Right cardiac atrium (tissue), 5 donors: ENCODE data around the gene TMEM273. TPM values are rescaled to one million over a fixed set of nuclear protein-coding genes. Genes with fewer than 3 reads are reported as not detected.

Experiments
- ATAC-seq, 2 donors: fragments of 200-7000 bp; cut with Tn5 transposase; one replicate each; pipeline versions ENCODE4 v1.8.0 to v1.9.1; 2020; ENCODE audit warnings: moderate library complexity in 2 of 2, mild to moderate bottlenecking in 1 of 2
- DNase-seq, 3 donors: peaks; one replicate each; pipeline ENCODE4 v3.0.0-alpha.2; 2020
- H3K27ac ChIP-seq: one replicate; pipeline ENCODE4 v1.5.1; 2013; ENCODE audit warnings: mild to moderate bottlenecking, low read length, control low read depth, moderate library complexity
- H3K27me3 ChIP-seq: one replicate; pipeline ENCODE4 v1.6.1; 2013; ENCODE audit not compliant: control insufficient read depth, insufficient read depth
- H3K4me1 ChIP-seq: one replicate; pipeline ENCODE4 v1.6.1; 2013; ENCODE audit warnings: low read length; ENCODE audit not compliant: control insufficient read depth, insufficient read depth
- H3K4me3 ChIP-seq: one replicate; pipeline ENCODE4 v1.5.1; 2013; ENCODE audit warnings: low read length, control low read depth
- H3K9me3 ChIP-seq: one replicate; pipeline ENCODE4 v1.6.1; 2013; ENCODE audit warnings: low read length; ENCODE audit not compliant: control insufficient read depth
- WGBS: extraction: QIAGEN DNeasy Blood & Tissue Kit; methylation state at CpG from one replicate; pipeline ENCODE4 v1.1.7; 2013; 5-methylcytosine and 5-hydroxymethylcytosine counted together
- intact Hi-C, 4 donors: fragments of 100-400 bp; cut with DNase I; formaldehyde crosslinking; loops; one replicate each; pipeline versions ENCODE4 v1.11.0 to v1.14.0; 2022 to 2023
- polyA plus RNA-seq: library from polyadenylated mRNA; stranded (reverse); fragments of 200-250 nt; gene quantifications from one replicate; pipeline ENCODE4 v1.2.3, GENCODE V29; 2013
- total RNA-seq, 4 donors: library from RNA; stranded (reverse); fragmentation: NEBNext Ultra II Directional; extraction: Animal tissue kit (Norgen Biotek cat#: 25700); gene quantifications; one replicate each; pipeline ENCODE4 v1.2.1, GENCODE V29; 2021
- donor health status: healthy with polysubstance abuse.
- donor health status: DM: no; HTN: yes; CAD: no.
- donor health status: DM: no; HTN: no; CAD: no.
- donor health status: DM: no; HTN: yes; CAD: no; lungs with severe emphysema.
- donor health status: DM: yes; HTN: yes; CAD: no.

Gene TMEM273
- total and polyA plus RNA-seq, 5 donors: 9.6 to 36.9 (median 23.6) TPM

- H3K4me1 ChIP-seq: peaks cover 3% of the 10 kb centered on the region
- no peaks in the 10 kb centered on the region for H3K27me3 ChIP-seq
- DNase-seq: no peak
- no peak overlapping the region for H3K4me3 ChIP-seq
- no peak overlapping the region for H3K27ac ChIP-seq
- no peaks in the 10 kb centered on the region for H3K9me3 ChIP-seq
- intact Hi-C loops: loop anchor here in 1 of 4 donors (10.0 kb wide), 1 partner anchor 487 kb away; no protein-coding TSS in a partner anchor
- WGBS: 93% methylated on average over 4 of the region's 4 CpGs
- ATAC-seq: no peak
Measured at GRCh38 chr10:49152037-49152436, 36.2 kb downstream of the TMEM273 start.

- intact Hi-C loops: loop anchor here in 1 of 4 donors (10.0 kb wide), 1 partner anchor 487 kb away; no protein-coding TSS in a partner anchor
- H3K27me3 ChIP-seq: no peaks in the 10 kb centered on the region
- H3K9me3 ChIP-seq: no peaks in the 10 kb centered on the region
Measured at GRCh38 chr10:49151481-49151880, 36.7 kb downstream of the TMEM273 start.

GRCh38 chr10:49151025-49151445, 37.2 kb downstream of the TMEM273 start:
- H3K27ac ChIP-seq: no peak overlapping the region
- H3K4me1 ChIP-seq: peaks cover 3% of the 10 kb centered on the region
- H3K9me3 ChIP-seq: no peaks in the 10 kb centered on the region
- no peak for DNase-seq
- WGBS: 54% methylated on average over 2 of the region's 2 CpGs
- no peak for ATAC-seq
- H3K27me3 ChIP-seq: no peaks in the 10 kb centered on the region
- intact Hi-C loops: loop anchor here in 1 of 4 donors (10.0 kb wide), 1 partner anchor 486 kb away; no protein-coding TSS in a partner anchor
- no peak overlapping the region for H3K4me3 ChIP-seq

More at GRCh38 chr10:49151481-49151880, 36.7 kb downstream of the TMEM273 start:
- no peak for ATAC-seq
- 84% methylated on average over 1 of the region's 1 CpG for WGBS
- Histone ChIP-seq H3K4me1 (peaks cover 3% of the 10 kb centered on the region), H3K27ac (no peak overlapping the region), H3K4me3 (no peak overlapping the region)
- DNase-seq: no peak

- WGBS: 69% methylated on average over 5 of the region's 5 CpGs
- intact Hi-C loops: loop anchor here in 1 of 4 donors (10.0 kb wide), 1 partner anchor 486 kb away; no protein-coding TSS in a partner anchor
- DNase-seq (no peak), ATAC-seq (no peak)
- Histone ChIP-seq H3K27me3 (no peaks in the 10 kb centered on the region), H3K4me3 (no peak overlapping the region), H3K9me3 (no peaks in the 10 kb centered on the region), H3K27ac (no peak overlapping the region), H3K4me1 (peaks cover 3% of the 10 kb centered on the region)
Measured at GRCh38 chr10:49150426-49150825, 37.8 kb downstream of the TMEM273 start.

GRCh38 chr10:49149881-49150280, 38.3 kb downstream of the TMEM273 start:
- no peaks in the 10 kb centered on the region for H3K9me3 ChIP-seq
- WGBS: 83% methylated on average over 3 of the region's 3 CpGs
- no peak overlapping the region for H3K27ac ChIP-seq
- intact Hi-C loops: loop anchor here in 1 of 4 donors (10.0 kb wide), 1 partner anchor 485 kb away; no protein-coding TSS in a partner anchor
- H3K4me1 ChIP-seq: peaks cover 3% of the 10 kb centered on the region
- no peaks in the 10 kb centered on the region for H3K27me3 ChIP-seq
- DNase-seq (no peak), ATAC-seq (no peak)
- H3K4me3 ChIP-seq: no peak overlapping the region

- 71% methylated on average over 2 of the region's 2 CpGs for WGBS
- H3K9me3 ChIP-seq: no peaks in the 10 kb centered on the region
- H3K4me1 ChIP-seq: peaks cover 8% of the 10 kb centered on the region
- DNase-seq: no peak
- no peak overlapping the region for H3K27ac ChIP-seq
- intact Hi-C loops: no loop called here
- H3K4me3 ChIP-seq: no peak overlapping the region
- H3K27me3 ChIP-seq: no peaks in the 10 kb centered on the region
- ATAC-seq: no peak
Measured at GRCh38 chr10:49144058-49144720, 44.0 kb downstream of the TMEM273 start.

GRCh38 chr10:49143249-49143648, 44.9 kb downstream of the TMEM273 start:
- intact Hi-C loops: no loop called here
- H3K4me1 ChIP-seq: peaks cover 12% of the 10 kb centered on the region
- H3K9me3 ChIP-seq: no peaks in the 10 kb centered on the region
- H3K4me3 ChIP-seq: no peak overlapping the region
- ATAC-seq (no peak), DNase-seq (no peak)
- no peaks in the 10 kb centered on the region for H3K27me3 ChIP-seq
- no peak overlapping the region for H3K27ac ChIP-seq

- intact Hi-C loops: no loop called here
- no peak for ATAC-seq
- 85% methylated on average over 5 of the region's 5 CpGs for WGBS
- no peak for DNase-seq
- Histone ChIP-seq H3K27me3 (no peaks in the 10 kb centered on the region), H3K4me3 (no peak overlapping the region), H3K9me3 (no peaks in the 10 kb centered on the region), H3K4me1 (peaks cover 12% of the 10 kb centered on the region), H3K27ac (no peak overlapping the region)
Measured at GRCh38 chr10:49141541-49142332, 46.5 kb downstream of the TMEM273 start.

GRCh38 chr10:49140304-49141177, 47.6 kb downstream of the TMEM273 start:
- Histone ChIP-seq H3K9me3 (no peaks in the 10 kb centered on the region), H3K4me3 (no peak overlapping the region), H3K27me3 (no peaks in the 10 kb centered on the region), H3K27ac (no peak overlapping the region), H3K4me1 (peaks cover 12% of the 10 kb centered on the region)
- WGBS: 85% methylated on average over 5 of the region's 5 CpGs
- DNase-seq (no peak), ATAC-seq (no peak)
- intact Hi-C loops: no loop called here

- H3K4me1 ChIP-seq: peaks cover 12% of the 10 kb centered on the region
- no peak overlapping the region for H3K27ac ChIP-seq
- H3K27me3 ChIP-seq: no peaks in the 10 kb centered on the region
- no peaks in the 10 kb centered on the region for H3K9me3 ChIP-seq
- DNase-seq (no peak), ATAC-seq (peak in 1 of 2 donors; percentile 26)
- H3K4me3 ChIP-seq: no peak overlapping the region
- WGBS: 87% methylated on average over 4 of the region's 4 CpGs
- intact Hi-C loops: no loop called here
Measured at GRCh38 chr10:49139846-49140195, 48.4 kb downstream of the TMEM273 start.
